ENCODE results near the gene LDLRAD3. TPM values are rescaled to one million over a fixed set of nuclear protein-coding genes. Genes with fewer than 3 reads are reported as not detected.
A peak's percentile ranks its signal among the peaks of the same experiment; 100 is the strongest.

LDLRAD3 gene
- total RNA-seq, 1 experiment from 2014 or later, result 55.7 TPM

DNA sequence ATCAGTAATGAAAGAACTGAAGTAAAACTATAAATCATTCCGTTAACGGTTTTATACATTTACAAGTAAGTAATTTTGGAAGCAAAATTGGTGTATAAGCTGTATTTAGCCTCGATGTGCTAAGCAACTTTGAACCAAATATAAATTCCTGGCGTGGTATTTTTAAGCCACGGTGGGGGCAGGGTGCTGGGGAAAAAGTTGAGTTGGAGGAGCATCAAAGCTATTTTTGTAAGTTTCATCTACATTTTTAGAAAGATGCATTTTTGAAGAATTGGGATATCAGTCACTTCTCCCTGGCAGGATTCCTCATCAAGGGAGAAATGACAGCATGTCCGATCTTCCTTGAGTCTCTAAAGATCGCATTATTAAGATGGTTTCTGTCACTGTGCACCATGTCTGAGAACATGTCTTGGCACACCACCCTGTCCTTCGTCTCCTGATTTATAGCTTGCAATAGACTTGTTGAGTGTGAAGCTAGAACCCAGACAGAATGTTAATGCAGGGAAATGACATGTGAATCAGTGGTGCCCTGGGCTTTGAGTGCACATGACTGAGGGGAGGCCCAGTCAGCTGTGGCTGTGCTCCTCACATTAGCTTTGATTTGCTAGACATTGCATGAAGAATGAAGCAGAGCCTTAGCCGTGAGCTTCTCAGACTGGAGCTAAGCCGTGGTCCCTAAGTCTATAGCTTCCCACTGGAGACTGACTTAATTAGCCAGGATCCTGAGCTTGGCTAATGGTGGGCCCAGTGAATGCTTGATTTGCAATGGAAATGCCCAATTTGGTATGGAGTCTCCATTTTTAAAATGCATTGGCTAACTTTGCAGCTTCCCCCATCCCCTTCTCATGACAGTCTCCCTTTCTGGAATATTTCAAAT is 218.4 kb downstream of the LDLRAD3 start:
- ChIA-PET POLR2A (interaction anchor here (0.8 kb wide), 1 partner anchor 12 kb away, joined by 3 read pairs; no protein-coding TSS in a partner anchor), CTCF (interaction anchor here (1.7 to 1.9 kb wide), 2 partner anchors 11 to 340 kb away, joined by 3 to 5 read pairs; no protein-coding TSS in a partner anchor)
- H3K27ac Mint-ChIP-seq (ENCODE audit: low read depth, unreplicated experiment), result no peak overlapping the region
- BruUV-seq (replicated peaks), result no TSS peak
- no peak for DNase-seq (ENCODE audit: unreplicated experiment)
- peaks cover 36% of the 10 kb centered on the region for H3K36me3 Mint-ChIP-seq (ENCODE audit: insufficient read depth, unreplicated experiment)
- no peak overlapping the region for H3K4me3 Mint-ChIP-seq (ENCODE audit: unreplicated experiment)
- H3K4me1 Mint-ChIP-seq (ENCODE audit: insufficient read depth, unreplicated experiment), result peaks cover 20% of the 10 kb centered on the region
- no peaks in the 10 kb centered on the region for H3K9me3 Mint-ChIP-seq (ENCODE audit: unreplicated experiment)
- H3K27me3 Mint-ChIP-seq (ENCODE audit: insufficient read depth, unreplicated experiment), result no peaks in the 10 kb centered on the region
- TF ChIP-seq, protein P1, sequence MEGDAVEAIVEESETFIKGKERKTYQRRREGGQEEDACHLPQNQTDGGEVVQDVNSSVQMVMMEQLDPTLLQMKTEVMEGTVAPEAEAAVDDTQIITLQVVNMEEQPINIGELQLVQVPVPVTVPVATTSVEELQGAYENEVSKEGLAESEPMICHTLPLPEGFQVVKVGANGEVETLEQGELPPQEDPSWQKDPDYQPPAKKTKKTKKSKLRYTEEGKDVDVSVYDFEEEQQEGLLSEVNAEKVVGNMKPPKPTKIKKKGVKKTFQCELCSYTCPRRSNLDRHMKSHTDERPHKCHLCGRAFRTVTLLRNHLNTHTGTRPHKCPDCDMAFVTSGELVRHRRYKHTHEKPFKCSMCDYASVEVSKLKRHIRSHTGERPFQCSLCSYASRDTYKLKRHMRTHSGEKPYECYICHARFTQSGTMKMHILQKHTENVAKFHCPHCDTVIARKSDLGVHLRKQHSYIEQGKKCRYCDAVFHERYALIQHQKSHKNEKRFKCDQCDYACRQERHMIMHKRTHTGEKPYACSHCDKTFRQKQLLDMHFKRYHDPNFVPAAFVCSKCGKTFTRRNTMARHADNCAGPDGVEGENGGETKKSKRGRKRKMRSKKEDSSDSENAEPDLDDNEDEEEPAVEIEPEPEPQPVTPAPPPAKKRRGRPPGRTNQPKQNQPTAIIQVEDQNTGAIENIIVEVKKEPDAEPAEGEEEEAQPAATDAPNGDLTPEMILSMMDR (IDR thresholded peaks at IDR 0.05; ENCODE audit: unreplicated experiment), result no peak
- intact Hi-C loops (cut with micrococcal nuclease), result no loop called here

DNA sequence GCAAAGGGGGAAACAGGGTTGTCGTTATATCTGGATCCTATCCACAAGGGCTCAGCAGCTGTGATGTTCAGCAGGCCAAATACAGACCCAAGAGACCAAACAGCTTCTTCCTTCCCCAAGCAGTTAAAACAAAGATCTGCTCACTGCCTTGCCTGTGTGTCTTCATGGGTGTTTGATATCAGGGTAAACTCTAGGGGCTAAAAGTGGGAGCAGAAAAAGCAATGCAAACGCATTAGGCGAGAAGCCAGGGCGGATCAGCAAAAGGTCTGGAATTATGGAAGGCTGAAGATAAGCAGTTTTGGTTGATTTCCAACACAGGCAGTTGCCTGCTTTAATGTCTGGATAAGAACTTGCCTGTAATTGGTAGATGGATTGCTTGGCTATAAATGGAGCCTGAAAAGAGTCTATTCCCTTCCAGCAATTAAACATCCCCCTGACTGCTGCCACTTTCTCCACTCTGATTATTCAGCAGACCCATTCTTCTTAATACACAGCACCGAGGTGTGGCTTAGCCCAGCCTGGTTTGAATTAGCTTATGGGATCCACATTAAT is 219.1 kb downstream of the LDLRAD3 start:
- Mint-ChIP-seq H3K27ac (ENCODE audit: low read depth, unreplicated experiment) (no peak overlapping the region), H3K9me3 (ENCODE audit: unreplicated experiment) (no peaks in the 10 kb centered on the region), H3K4me3 (ENCODE audit: unreplicated experiment) (no peak overlapping the region), H3K4me1 (ENCODE audit: insufficient read depth, unreplicated experiment) (peaks cover 15% of the 10 kb centered on the region), H3K27me3 (ENCODE audit: insufficient read depth, unreplicated experiment) (no peaks in the 10 kb centered on the region), H3K36me3 (ENCODE audit: insufficient read depth, unreplicated experiment) (peaks cover 43% of the 10 kb centered on the region)
- TF ChIP-seq, protein P1 (IDR thresholded peaks at IDR 0.05; ENCODE audit: unreplicated experiment), result no peak
- POLR2A ChIA-PET, result no interaction called here
- CTCF ChIA-PET, result interaction anchor here (1.7 kb wide), 1 partner anchor 341 kb away, joined by 3 read pairs; no protein-coding TSS in a partner anchor
- no peak for DNase-seq (ENCODE audit: unreplicated experiment)
- intact Hi-C loops (cut with micrococcal nuclease), result no loop called here
- no TSS peak for BruUV-seq (replicated peaks)

DNA sequence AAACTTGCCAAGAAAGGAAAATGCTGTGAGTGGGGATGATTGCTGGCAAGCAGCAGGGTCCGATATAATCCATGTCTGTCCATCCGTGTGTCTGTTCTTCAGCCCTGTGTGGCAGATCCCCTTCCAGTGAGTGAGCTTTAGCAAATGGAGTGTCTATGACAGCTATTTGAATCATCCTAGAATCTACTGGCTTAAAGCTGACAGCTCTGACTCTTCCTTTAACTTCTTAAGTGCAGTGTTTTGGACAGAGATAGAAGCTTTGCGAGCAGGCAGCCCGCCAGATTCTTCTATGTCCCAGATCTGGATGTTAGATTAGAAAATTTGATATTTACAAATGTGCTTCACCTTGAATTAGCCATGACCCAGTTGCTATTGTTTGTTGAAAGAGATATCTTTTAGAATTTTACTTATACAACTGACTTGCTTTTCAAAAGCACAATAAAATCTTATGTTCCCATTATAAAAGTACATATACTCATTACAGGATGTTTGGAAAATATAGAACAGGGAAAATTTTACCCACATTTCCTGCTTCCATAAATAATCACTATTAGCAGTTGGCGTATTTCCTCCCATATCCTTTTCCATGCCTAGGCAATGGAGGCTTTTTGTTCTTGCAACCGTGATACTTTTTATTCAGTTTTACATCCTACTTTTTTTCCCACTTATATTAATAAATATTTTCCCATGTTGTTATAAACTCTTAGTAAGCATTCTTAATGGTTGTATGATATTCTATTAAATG is 220.8 kb downstream of the LDLRAD3 start:
- peaks cover 43% of the 10 kb centered on the region for H3K36me3 Mint-ChIP-seq (ENCODE audit: insufficient read depth, unreplicated experiment)
- intact Hi-C loops (cut with micrococcal nuclease), result no loop called here
- no peak overlapping the region for H3K4me3 Mint-ChIP-seq (ENCODE audit: unreplicated experiment)
- ChIA-PET POLR2A (no interaction called here), CTCF (no interaction called here)
- TF ChIP-seq, protein P1 (IDR thresholded peaks at IDR 0.05; ENCODE audit: unreplicated experiment), result no peak
- no peaks in the 10 kb centered on the region for H3K9me3 Mint-ChIP-seq (ENCODE audit: unreplicated experiment)
- H3K27ac Mint-ChIP-seq (ENCODE audit: low read depth, unreplicated experiment), result peak overlapping the region; percentile 62
- BruUV-seq (replicated peaks), result no TSS peak
- H3K4me1 Mint-ChIP-seq (ENCODE audit: insufficient read depth, unreplicated experiment), result peaks cover 5% of the 10 kb centered on the region
- DNase-seq (ENCODE audit: unreplicated experiment), result no peak
- H3K27me3 Mint-ChIP-seq (ENCODE audit: insufficient read depth, unreplicated experiment), result no peaks in the 10 kb centered on the region
